H1 (cell line): ENCODE results near the gene STIM1. TPM values are rescaled to one million over a fixed set of nuclear protein-coding genes. Genes with fewer than 3 reads are reported as not detected.

Experiments used
- ASH2L ChIP-seq: fragments of 200-600, 300-600 bp; sonication (generic); IDR thresholded peaks from one replicate; pipeline ENCODE4 v1.7.1; 2017; ENCODE audit warnings: low read length
- EZH2 ChIP-seq: fragments of 200-600 bp; sonication (generic); IDR thresholded peaks from 2 replicates; pipeline ENCODE4 v1.7.1; 2012; ENCODE audit warnings: low read depth, mild to moderate bottlenecking, moderate library complexity, low read length, inconsistent platforms; ENCODE audit not compliant: severe bottlenecking
- PHF8 ChIP-seq: fragments of 200-600 bp; sonication (generic); conservative IDR thresholded peaks from 2 replicates; pipeline ENCODE4 v1.7.1; 2012; ENCODE audit warnings: low read depth, mild to moderate bottlenecking, inconsistent platforms, low read length, moderate library complexity
- TAF7 ChIP-seq: optimal IDR thresholded peaks from 2 replicates; pipeline ENCODE3; 2011; ENCODE audit warnings: low read depth, mild to moderate bottlenecking, inconsistent platforms, low read length, moderate library complexity, borderline replicate concordance
- YY1 ChIP-seq: IDR thresholded peaks from 2 replicates; pipeline ENCODE4 v1.6.1; 2011; ENCODE audit warnings: low read depth, mild to moderate bottlenecking, low read length
- polyA plus RNA-seq, 7 experiments: library from polyadenylated mRNA; depleted of rRNA in 3 of 7; stranded (reverse) in 5 of 7; unstranded in 2 of 7; fragments of >200 nt in 5 of 7; fragments of 200-250 nt in 2 of 7; gene quantifications; 1 replicate in 5 of 7; 2 replicates in 1 of 7; 4 replicates in 1 of 7; pipeline versions ENCODE4 v1.2.1 to v1.2.3, GENCODE V29; 2011 to 2013; ENCODE audit warnings: missing spikeins in 2 of 7, mixed read lengths in 2 of 7
- total RNA-seq: library from RNA; stranded (reverse); fragmentation: NEBNext Ultra II Directional; extraction: Animal tissue kit (Norgen Biotek cat#: 25700); gene quantifications from 2 replicates; pipeline ENCODE4 v1.2.1, GENCODE V29; 2021
- TF ChIP-seq, protein P1 (sequence below): fragments of 300-600 bp; sonication (generic); IDR thresholded peaks from 2 replicates; pipeline ENCODE4 v1.7.1; 2012; ENCODE audit warnings: low read length, moderate library complexity, mild to moderate bottlenecking, inconsistent platforms; ENCODE audit not compliant: insufficient replicate concordance
- TF ChIP-seq, protein P2 (sequence below), 3 experiments: IDR thresholded peaks; 1 replicate in 2 of 3; 2 replicates in 1 of 3; pipeline versions ENCODE4 v1.5.1 to v1.6.1; 2011; ENCODE audit warnings: low read length in 3 of 3, mild to moderate bottlenecking in 3 of 3, inconsistent platforms in 2 of 3, low read depth in 1 of 3, moderate library complexity in 1 of 3; ENCODE audit not compliant: insufficient read depth in 1 of 3; ENCODE audit errors: control extremely low read depth in 1 of 3

Gene STIM1
- total and polyA plus RNA-seq, 2 of the 8 experiments (the other 6 are each of a cell fraction or from before 2014, with no cell fraction given), result 11.1 to 12.2 TPM

DNA sequence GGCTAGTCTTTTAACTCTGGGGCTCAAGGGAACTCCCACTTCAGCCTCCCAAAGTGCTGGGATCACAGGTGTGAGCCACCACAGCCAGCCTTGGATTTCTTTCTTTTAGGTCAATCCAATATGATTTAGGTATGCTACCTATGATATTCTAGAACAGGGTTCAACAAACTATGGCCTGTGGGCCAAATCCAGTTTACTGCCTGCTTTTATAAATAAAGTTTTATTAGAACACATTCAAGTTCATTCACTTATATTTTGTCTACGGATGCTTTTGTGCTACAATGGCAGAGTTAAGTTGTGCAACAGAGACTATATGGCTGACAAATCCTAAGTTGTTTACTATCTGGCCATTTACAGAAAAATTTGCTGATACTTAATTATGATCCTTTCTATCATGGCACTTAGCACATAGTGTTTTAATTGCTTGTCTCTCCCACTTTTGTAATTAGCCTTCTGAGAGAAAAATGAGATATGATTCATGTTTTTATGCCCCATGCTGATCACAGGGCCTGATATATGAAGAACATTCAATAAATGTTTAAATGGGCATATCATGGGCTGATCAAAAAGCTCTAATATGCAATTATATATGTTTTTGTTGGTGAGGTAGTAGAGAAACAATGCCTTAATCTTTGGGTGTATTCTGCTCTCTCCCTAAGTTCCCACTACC lies 109.6 kb downstream of the STIM1 start (continued):
- TF ChIP-seq, protein P1, sequence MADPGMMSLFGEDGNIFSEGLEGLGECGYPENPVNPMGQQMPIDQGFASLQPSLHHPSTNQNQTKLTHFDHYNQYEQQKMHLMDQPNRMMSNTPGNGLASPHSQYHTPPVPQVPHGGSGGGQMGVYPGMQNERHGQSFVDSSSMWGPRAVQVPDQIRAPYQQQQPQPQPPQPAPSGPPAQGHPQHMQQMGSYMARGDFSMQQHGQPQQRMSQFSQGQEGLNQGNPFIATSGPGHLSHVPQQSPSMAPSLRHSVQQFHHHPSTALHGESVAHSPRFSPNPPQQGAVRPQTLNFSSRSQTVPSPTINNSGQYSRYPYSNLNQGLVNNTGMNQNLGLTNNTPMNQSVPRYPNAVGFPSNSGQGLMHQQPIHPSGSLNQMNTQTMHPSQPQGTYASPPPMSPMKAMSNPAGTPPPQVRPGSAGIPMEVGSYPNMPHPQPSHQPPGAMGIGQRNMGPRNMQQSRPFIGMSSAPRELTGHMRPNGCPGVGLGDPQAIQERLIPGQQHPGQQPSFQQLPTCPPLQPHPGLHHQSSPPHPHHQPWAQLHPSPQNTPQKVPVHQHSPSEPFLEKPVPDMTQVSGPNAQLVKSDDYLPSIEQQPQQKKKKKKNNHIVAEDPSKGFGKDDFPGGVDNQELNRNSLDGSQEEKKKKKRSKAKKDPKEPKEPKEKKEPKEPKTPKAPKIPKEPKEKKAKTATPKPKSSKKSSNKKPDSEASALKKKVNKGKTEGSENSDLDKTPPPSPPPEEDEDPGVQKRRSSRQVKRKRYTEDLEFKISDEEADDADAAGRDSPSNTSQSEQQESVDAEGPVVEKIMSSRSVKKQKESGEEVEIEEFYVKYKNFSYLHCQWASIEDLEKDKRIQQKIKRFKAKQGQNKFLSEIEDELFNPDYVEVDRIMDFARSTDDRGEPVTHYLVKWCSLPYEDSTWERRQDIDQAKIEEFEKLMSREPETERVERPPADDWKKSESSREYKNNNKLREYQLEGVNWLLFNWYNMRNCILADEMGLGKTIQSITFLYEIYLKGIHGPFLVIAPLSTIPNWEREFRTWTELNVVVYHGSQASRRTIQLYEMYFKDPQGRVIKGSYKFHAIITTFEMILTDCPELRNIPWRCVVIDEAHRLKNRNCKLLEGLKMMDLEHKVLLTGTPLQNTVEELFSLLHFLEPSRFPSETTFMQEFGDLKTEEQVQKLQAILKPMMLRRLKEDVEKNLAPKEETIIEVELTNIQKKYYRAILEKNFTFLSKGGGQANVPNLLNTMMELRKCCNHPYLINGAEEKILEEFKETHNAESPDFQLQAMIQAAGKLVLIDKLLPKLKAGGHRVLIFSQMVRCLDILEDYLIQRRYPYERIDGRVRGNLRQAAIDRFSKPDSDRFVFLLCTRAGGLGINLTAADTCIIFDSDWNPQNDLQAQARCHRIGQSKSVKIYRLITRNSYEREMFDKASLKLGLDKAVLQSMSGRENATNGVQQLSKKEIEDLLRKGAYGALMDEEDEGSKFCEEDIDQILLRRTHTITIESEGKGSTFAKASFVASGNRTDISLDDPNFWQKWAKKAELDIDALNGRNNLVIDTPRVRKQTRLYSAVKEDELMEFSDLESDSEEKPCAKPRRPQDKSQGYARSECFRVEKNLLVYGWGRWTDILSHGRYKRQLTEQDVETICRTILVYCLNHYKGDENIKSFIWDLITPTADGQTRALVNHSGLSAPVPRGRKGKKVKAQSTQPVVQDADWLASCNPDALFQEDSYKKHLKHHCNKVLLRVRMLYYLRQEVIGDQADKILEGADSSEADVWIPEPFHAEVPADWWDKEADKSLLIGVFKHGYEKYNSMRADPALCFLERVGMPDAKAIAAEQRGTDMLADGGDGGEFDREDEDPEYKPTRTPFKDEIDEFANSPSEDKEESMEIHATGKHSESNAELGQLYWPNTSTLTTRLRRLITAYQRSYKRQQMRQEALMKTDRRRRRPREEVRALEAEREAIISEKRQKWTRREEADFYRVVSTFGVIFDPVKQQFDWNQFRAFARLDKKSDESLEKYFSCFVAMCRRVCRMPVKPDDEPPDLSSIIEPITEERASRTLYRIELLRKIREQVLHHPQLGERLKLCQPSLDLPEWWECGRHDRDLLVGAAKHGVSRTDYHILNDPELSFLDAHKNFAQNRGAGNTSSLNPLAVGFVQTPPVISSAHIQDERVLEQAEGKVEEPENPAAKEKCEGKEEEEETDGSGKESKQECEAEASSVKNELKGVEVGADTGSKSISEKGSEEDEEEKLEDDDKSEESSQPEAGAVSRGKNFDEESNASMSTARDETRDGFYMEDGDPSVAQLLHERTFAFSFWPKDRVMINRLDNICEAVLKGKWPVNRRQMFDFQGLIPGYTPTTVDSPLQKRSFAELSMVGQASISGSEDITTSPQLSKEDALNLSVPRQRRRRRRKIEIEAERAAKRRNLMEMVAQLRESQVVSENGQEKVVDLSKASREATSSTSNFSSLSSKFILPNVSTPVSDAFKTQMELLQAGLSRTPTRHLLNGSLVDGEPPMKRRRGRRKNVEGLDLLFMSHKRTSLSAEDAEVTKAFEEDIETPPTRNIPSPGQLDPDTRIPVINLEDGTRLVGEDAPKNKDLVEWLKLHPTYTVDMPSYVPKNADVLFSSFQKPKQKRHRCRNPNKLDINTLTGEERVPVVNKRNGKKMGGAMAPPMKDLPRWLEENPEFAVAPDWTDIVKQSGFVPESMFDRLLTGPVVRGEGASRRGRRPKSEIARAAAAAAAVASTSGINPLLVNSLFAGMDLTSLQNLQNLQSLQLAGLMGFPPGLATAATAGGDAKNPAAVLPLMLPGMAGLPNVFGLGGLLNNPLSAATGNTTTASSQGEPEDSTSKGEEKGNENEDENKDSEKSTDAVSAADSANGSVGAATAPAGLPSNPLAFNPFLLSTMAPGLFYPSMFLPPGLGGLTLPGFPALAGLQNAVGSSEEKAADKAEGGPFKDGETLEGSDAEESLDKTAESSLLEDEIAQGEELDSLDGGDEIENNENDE, result no peak
- TF ChIP-seq, protein P2, sequence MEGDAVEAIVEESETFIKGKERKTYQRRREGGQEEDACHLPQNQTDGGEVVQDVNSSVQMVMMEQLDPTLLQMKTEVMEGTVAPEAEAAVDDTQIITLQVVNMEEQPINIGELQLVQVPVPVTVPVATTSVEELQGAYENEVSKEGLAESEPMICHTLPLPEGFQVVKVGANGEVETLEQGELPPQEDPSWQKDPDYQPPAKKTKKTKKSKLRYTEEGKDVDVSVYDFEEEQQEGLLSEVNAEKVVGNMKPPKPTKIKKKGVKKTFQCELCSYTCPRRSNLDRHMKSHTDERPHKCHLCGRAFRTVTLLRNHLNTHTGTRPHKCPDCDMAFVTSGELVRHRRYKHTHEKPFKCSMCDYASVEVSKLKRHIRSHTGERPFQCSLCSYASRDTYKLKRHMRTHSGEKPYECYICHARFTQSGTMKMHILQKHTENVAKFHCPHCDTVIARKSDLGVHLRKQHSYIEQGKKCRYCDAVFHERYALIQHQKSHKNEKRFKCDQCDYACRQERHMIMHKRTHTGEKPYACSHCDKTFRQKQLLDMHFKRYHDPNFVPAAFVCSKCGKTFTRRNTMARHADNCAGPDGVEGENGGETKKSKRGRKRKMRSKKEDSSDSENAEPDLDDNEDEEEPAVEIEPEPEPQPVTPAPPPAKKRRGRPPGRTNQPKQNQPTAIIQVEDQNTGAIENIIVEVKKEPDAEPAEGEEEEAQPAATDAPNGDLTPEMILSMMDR (IDR thresholded peaks at IDR 0.05; ENCODE audit: control extremely low read depth in 1 of 3, insufficient read depth in 1 of 3, low read depth in 1 of 3, low read length in 3 of 3), result no peak
- TF ChIP-seq ASH2L (no peak), TAF7 (no peak), EZH2 (no peak), YY1 (no peak), PHF8 (no peak)
